ENCODE data around the gene TMEM147.
A peak's percentile ranks its signal among the peaks of the same experiment; 100 is the strongest.

Gene TMEM147, protein sequence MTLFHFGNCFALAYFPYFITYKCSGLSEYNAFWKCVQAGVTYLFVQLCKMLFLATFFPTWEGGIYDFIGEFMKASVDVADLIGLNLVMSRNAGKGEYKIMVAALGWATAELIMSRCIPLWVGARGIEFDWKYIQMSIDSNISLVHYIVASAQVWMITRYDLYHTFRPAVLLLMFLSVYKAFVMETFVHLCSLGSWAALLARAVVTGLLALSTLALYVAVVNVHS

DNA sequence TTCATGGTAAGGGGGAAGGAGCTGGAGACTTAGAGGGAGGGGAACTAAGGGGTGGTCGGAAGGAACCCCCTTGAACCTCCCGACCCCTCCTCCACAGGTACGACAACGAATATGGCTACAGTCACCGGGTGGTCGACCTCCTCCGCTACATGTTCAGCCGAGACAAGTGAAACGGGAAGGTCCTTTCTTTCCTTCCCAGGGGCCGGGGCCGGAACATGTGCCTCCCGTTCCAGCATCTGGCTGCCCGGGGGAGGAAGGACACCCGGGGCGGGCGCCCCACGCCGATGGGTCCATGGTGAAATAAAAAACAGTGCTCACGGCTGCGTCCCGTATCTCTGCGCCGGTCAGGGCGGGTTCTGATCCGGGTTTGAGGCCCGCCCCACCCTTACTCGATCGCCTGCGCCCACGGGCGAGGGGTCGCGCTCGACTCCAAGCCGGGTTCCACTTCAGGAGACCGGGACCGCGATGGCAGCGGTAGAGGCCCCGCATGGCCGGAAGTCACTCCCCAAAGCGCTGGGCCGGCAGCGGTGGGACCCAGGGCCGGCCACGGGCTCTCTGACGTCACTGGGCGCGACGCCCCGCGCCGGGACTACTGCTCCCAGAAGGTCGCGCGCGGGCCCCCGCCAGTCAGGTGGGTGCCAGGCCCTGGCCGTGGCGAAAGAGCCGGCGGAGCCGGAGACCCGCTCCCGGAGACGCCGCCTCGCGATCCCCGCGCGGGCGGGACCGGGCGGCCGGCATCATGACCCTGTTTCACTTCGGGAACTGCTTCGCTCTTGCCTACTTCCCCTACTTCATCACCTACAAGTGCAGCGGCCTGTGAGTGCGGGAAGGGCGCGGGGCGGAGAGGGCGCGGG lies at the start of gene TMEM147:
Gene TMEM147 (plus strand): TSS at position 626 of the 854 bp plus-strand sequence. CDS start 114 bp downstream, at position 740.
- DNase-seq (ENCODE audit: low read depth), result peak; percentile 81

DNA sequence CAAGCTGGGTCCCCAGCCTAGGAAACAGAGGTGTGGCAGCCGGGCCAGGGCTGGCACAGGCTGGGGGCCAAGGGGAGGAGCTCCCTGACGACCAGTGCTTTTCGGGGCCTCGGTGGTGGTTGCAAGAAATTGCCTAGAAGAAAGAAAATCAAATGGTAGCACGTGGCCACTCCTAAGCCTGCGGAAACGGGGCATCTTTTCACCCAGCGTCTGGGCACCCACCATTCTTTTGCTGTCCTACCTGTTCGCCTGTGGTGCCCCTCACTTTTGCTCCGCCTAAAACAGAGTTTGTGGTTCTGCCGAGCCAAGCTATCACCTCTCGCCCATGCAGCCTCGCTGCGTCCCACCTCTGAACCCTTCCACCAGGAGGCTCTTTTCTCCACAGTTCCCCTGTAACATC lies 48.0 kb upstream of the TMEM147 start:
- no peak for DNase-seq (ENCODE audit: low read depth)

DNA sequence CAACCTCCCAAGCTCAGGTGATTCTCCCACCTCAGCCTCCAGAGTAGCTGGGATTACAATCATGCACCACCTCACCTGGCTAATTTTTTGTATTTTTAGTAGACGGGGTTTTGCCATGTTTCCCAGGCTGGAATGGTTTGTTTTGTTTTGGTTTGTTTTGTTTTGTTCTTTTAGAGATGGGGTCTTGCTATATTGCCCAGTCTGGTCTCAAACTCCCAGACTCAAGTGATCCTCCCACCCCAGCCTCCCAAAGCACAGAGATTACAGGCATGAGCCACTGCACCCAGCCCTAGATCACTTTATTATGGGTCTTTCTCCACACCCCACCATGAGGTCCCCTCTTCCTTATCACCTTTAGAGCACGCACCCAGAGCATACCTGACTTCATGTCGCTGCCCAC lies 47.2 kb upstream of the TMEM147 start:
- DNase-seq (ENCODE audit: low read depth), result no peak

DNA sequence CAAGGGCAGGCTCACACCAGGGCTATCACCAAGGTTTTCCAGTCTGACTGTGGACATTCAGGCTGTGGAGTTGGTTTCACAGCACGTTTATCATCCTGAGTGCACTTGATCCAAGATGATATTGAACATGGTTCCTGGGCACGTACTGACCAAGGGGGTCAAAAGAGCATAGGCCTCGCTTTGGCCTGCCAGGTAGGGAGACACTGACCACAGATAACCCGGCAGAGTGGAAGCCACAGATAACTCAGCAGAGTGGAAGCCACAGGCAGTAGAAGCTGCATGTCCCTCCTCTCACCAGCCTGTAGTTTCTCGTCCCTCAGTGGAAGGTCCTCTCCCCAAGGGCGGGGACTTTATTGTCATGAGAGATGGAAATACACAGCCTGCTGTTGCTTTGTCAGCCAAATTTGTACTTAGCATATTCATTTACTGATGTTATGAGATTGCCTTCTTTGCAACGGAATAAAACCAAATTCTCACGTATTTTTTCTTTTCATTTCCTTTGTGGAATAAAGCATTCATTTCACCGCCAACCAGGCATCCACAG lies 46.4 kb upstream of the TMEM147 start:
- DNase-seq (ENCODE audit: low read depth), result no peak

DNA sequence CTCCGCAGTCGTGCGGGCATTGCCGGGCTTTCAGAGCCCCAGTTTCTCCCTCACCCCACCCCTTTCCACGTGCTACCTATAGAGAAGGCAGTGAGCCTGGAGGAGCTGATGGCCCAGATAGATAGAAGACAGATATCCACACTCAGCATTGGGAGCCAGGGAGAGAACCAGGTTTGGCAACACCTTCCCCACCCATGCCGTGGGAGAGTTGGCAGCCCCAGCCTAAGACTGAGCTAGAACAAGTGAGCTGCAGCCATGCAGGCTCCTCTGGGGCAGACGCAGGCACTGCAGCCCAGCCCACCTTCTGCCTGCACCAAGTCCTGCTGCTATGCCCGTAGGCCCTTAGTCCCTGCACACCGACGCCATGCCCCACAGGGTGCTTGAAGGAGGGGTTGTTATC lies 44.8 kb upstream of the TMEM147 start:
- no peak for DNase-seq (ENCODE audit: low read depth)

DNA sequence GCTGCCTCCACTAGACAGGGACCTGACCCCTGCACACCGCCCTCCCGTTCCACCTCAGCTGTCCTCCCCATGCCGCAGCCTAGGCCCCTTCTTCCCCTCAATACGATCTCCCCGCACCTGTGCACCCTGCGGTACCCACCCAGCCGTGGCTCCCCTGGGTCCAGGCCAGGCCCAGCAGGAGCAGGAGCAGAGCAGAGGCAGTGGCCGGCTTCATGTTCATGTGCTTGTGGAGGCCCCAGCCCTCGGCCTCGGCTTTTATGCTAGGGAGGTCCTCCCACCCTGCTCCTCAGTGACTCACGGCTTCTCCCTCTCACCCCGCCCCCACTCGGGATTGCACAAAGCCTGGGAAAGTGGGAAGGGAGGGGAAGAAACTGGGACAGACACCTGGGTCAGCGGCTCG lies 43.7 kb upstream of the TMEM147 start:
- DNase-seq (ENCODE audit: low read depth), result peak; percentile 9

DNA sequence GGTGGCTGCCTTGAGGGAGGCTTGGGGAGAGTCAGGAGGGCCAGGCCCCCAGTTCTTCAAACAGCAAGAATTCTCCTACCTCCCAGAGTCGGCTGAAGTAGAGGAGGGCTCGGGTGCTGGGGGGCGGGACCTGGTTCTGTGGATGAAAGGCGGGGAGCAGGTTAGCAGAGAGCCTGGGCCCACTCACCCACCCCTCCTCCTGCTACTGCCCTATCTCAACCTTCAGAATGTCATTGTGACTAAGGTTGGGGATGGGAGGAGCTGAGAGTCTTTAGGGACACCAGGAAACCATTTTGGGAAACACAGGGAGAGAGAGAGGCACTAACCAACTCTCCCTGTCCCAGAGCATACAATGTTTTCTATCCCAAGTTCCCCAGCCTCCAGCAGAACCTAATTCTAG lies 42.7 kb upstream of the TMEM147 start:
- DNase-seq (ENCODE audit: low read depth), result no peak

DNA sequence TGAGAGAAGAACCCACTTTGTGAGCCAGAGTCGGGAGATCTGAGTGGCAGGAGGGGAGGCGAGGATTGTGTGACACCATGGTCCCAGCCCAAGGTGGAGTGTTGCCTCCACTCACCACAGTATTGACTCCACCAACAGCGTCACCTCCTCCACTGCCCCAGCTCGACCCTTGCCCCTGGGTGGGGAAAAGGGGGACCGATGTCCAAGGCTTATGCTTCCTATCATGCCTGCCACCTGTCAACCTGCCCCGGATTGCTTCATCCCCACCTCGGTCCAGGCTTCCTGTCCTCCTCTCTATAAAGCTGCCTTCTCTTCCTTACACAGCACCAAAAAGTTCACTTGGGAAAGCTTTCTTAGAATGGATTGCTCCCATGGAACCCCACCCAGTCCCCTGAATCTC lies 39.4 kb upstream of the TMEM147 start:
- no peak for DNase-seq (ENCODE audit: low read depth)

DNA sequence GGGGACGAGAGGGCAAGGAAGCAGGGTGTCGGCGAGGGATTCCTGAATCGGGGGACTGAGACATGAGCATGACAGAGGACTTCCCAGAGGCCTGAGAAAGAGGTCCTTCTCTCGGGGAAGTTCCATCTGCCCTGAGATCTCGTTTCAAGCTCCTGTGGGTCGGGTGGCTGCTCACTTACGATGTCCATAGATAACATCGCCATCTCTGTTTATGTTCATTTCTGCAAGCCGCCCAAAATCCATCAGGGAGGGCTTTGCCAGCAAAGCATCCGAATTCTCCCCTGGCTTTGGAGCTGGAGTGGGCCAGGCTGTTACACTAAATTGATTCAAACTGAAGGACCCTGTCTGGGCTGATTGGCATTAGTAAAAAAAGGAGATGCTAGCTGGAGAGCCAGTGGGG lies 37.9 kb upstream of the TMEM147 start:
- DNase-seq (ENCODE audit: low read depth), result no peak

DNA sequence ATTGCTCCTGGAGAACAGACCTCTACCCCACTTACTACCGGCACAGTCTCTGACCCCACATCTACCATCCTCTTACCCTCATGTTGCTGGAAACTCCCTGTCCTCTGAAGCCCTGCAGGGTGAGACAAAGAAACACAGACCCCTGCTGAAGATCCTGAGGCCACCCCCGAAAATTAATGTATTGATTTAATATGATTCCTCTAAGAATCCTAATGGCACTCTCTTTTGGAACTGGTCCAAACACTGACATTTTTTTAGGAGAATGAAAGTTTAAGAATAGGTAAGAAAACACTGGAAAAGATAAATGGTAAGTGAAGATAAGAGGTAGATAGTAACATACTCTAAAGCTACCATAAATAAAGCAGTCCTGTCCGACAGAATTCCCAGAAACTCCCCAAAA lies 37.3 kb upstream of the TMEM147 start:
- DNase-seq (ENCODE audit: low read depth), result no peak

DNA sequence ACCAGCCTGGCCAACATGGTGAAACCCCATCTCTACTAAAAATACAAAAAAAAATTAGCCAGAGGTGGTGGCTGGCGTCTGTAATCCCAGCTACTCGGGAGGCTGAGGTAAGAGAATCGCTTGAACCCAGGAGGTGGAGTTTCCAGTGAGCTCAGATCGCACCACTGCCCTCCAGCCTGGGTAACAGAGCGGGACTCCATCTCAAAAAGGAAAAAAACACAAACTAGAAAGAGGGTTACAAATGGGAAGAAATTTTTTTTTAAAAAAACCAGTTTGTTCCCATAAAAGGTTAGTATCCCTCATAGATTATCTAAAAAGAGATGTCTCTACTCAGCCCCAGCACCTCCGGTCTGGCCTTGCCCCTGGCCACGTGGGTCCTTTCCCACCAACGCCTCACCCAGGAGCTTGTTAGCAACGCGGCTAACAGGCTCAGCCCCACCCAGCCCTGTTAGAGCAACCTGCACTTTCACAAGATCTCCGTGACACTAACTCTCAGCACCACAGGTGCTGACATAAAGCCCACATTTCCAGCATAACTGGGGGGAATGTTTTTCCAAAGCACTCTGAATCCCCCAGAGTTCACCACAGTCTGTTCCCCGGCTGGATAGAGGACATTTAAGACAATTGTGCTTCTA lies 36.3 kb upstream of the TMEM147 start:
- DNase-seq (ENCODE audit: low read depth), result no peak

DNA sequence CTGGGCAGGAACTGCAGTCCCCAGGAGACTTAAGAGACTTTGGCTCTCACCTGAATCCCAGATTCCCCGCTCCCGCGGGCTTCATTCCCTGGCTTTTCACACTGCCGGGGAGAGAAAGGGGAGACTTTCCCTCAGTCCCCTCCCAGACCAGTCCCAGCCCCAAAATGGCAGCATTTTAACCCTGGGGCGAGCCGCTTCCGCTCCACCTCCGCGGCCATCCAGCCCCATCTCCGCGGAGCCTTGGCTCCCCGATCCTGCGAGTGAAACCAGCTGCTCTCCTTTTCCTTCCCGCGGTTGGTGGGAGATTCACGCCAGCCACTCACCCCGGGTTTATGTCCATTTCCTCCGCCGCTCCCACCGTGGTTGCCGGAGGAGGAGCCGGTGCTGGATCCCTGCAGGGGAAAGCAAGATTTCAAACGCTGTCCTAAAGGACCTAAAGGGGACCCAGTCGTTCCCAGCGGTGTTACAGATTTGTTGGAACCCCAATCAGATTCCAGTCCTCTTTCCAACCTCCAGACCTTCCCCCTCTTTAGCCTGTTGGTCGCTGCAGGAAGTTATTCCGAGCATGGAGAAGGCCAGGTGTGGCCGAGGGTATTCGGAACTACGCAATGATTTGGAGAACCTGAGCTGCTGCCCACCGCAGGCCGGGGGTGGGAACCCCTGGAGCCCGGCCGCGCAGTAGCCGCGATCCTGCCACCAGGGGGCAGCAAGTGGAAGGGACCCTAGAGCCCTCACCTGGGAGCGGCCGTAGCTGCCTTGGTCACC lies 35.4 kb upstream of the TMEM147 start:
- no peak for DNase-seq (ENCODE audit: low read depth)

DNA sequence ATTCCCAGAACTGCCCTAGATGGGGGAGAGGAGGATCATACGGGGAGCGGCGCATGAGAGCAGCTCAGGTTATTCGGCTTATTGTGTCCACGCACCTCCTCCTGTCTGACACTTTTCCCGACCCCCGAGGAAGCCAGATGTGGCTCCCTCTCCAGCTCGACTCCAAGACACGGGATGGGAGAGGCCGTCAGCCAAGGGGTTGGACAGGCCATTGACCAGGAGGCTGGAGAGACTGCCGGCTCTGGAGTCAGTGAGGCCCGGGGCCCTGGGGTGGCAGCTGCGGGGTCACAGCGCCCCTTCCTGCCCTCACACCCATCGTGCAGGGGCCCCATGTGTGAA lies 34.8 kb upstream of the TMEM147 start:
- no peak for DNase-seq (ENCODE audit: low read depth)

DNA sequence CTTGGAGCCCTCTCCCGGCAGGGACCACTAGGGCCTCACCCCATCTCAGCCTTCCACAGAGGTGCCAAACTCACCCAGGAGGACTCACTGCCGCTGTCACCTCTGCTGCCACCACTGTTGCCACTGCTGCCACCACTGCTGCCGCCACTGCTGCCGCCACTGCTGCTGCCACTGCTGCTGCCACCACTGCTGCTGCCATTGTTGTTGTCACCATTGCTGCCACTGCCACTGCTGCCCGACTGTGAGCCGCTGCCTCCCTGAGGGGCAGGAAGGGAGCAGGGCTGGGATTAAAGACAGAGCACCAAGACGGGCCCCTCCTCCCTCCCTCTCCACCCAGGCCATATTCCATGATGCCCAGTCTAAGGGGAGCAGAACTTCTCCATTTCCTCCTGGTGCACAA lies 34.1 kb upstream of the TMEM147 start:
- no peak for DNase-seq (ENCODE audit: low read depth)

DNA sequence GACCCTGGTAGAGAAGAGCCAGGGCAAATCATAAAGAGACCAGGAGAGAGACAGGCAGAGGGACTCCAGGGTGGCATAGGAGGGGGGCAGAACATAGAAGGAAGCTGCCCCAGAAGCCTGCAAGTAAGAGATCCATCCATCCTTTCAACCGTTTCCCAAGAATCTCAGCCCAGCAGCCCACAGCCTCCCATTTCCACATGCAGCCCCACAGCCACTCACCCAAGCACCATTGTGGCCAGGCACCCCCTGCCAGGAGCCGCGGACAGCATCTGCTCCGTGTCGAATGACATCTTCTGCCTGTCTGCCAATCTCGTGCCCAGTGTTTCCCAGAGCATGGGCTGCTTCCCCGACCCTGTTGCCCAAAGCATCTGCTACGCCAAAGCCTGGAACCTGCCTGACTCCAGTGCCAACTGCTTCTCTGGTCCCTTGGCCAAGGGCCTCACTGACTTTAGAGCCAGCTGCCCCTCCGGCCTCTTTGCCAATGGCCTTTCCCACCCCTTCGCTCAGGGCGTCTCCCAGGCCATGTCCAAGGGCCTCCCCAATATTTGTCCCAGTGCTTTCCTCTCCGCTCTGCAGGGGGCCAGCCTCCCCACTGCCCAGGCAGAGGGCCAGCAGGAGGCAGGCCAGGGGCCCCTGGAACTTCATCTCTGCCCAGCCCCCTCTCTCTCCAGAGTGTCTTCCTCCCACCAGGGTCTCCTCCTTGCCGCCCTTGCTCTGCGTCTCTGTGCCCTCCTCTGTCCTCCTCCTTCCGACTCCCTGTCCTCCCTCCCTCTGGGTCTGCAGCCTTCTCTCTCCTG lies 32.4 kb upstream of the TMEM147 start:
- no peak for DNase-seq (ENCODE audit: low read depth)

DNA sequence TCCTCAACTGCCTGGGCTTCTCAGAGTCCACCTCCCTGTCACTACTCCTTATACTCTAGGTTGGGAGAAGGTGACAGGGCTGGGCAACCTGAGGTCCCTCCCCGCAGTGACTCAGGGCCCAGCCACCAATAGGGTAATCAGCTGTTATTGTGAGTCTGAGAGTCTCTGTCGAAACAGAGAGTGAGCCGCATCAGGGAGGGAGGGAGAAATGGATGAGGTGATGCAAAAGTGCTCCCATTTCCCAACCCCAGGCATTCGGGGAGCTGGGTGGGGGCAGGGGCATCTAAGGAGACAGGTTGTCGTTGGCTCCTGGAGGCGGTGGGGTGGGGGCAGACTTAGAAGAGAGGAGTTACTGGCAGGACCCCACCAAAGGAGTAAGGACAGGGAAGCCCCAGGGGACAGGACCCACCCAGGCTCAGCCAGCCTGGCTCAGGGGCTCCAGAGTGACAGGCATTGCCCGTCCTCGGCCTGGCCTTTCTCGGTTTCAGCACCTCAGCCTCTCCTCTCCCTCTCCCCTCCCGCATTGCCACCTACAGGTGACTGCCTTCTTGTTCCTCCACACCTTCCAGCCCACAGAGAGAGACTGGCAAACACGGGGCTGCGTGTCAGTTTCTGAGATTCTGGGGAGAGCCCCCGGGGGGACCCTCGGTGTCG lies 31.7 kb upstream of the TMEM147 start, which contains the start of gene DMKN:
Gene DMKN (minus strand): TSS at position 22 of the 654 bp plus-strand sequence. CDS start 174 bp downstream, outside the sequence.
- DNase-seq (ENCODE audit: low read depth), result peak; percentile 59

DNA sequence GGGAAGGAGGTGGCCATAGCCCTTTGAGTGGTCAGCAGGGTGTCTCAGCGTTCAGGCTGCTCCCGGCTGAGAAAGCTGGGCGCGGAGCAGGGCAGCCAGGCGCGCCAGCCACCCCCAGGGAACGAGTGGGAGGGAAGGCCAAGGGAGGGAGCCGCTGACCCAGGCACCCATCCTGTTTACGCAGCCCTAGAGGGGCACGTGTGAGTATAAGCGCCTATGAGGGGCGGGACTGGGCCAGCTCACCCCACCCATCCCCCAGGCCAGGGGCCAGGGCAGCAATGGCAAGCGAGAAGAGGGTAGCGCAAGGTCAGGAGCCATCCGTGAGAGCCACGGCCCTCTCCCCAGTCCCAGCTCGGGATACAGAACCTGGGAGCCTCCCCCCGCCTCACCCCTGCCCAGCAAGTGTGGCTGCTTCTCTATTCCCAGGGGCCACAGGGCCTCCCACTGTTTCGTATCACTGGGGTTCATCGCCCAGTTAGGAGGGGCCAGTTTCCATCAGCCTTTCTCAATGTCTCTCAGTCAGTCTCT lies 31.1 kb upstream of the TMEM147 start:
- DNase-seq (ENCODE audit: low read depth), result peak; percentile 18

DNA sequence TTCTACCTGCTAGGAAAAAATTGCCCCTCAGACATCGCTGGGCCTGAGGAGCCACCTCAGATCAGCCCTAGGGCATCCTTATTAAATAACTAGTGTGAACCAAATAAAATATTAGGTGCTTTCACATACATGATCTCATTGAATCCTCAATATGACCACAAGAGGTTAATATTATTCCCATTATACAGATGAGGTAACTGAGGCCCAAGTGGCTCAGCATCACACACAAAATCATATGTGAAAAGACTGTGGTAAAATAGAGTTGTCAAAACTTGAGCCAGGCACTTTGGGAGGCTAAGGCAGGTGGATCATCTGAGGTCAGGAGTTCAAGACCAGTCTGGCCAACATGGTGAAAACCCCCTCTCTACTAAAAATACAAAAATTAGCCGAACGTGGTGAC lies 29.1 kb upstream of the TMEM147 start:
- no peak for DNase-seq (ENCODE audit: low read depth)

DNA sequence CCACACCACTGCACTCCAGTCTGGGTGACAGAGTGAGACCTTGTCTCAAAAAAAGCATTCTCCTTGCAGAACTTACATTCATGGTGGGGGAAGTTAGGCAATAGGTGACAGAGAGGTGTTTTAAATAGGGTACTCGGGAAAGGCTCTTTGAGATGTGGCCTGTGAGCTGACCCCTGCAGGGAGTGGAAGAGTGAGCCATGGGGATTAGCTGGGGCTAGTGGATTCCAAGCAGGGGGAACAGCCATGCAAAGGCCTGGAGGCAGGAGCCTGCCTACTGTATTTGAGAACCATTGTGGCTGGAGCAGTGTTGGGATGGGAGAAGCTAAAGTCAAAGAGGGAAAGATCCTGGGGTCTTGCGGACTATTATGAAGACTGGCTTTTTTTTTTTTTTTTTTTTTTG lies 28.1 kb upstream of the TMEM147 start:
- no peak for DNase-seq (ENCODE audit: low read depth)

DNA sequence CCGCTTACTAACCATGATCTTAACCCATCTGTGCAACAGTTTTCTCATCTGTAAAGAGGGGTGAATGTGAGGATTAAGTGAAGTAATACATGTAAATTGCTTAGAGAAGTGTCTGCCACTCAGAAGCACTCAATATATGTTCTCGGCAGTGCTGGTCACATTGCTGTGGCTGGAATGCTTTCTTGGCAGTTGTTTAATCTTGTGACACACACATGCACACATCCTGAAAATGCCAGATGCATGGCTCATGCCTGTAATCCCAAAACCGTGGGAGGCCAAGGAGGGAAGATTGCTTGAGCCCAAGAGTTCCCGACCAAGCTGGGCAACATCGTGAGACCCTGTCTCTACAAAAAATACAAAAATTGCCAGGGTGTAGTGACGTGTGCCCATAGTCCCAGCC lies 27.1 kb upstream of the TMEM147 start:
- DNase-seq (ENCODE audit: low read depth), result peak; percentile 93
